Neutrophil (primary cell): ENCODE data around the gene CCDC136.

Experiments used
- H3K27ac ChIP-seq: fragments of 200-600 bp; sonication (generic); 2 replicates; pipeline ENCODE4 v1.5.1; 2016; ENCODE audit warnings: mild to moderate bottlenecking, moderate library complexity
- H3K27me3 ChIP-seq: fragments of 200-600 bp; sonication (generic); 2 replicates; pipeline ENCODE4 v1.6.0; 2016; ENCODE audit warnings: mild to moderate bottlenecking
- H3K36me3 ChIP-seq: fragments of 200-600 bp; sonication (generic); 2 replicates; pipeline ENCODE4 v1.5.1; 2017
- H3K4me1 ChIP-seq, 2 experiments: fragments of 200-600 bp in 1 of 2; sonication (generic) in 1 of 2; 1 replicate in 1 of 2; 2 replicates in 1 of 2; pipeline versions ENCODE4 v1.5.1 to v1.6.1; 2013 to 2016; ENCODE audit warnings: low read depth in 1 of 2, low read length in 1 of 2, mild to moderate bottlenecking in 1 of 2, moderate library complexity in 1 of 2; ENCODE audit not compliant: control insufficient read depth in 1 of 2, insufficient read depth in 1 of 2
- H3K4me3 ChIP-seq, 2 experiments: fragments of 200-600 bp in 1 of 2; sonication (generic) in 1 of 2; 1 replicate in 1 of 2; 2 replicates in 1 of 2; pipeline ENCODE4 v1.5.1; 2013 to 2016; ENCODE audit warnings: low read depth in 1 of 2, low read length in 1 of 2, mild to moderate bottlenecking in 1 of 2, moderate library complexity in 1 of 2
- H3K9me3 ChIP-seq: fragments of 200-600 bp; sonication (generic); 2 replicates; pipeline ENCODE4 v1.5.1; 2016
- CTCF ChIP-seq: fragments of 200-600 bp; sonication (generic); IDR thresholded peaks from 2 replicates; pipeline ENCODE4 v1.5.1; 2016; ENCODE audit warnings: antibody characterized with exemption

Gene CCDC136

GRCh38 chr7:128758553-128758952 lies 33.2 kb upstream of the CCDC136 start:
- no peaks in the 10 kb centered on the region for H3K4me1 ChIP-seq
- no peaks in the 10 kb centered on the region for H3K9me3 ChIP-seq
- no peak overlapping the region for H3K4me3 ChIP-seq
- no peak overlapping the region for H3K27ac ChIP-seq
- TF ChIP-seq CTCF = no peak
- peaks cover 59% of the 10 kb centered on the region for H3K36me3 ChIP-seq
- no peaks in the 10 kb centered on the region for H3K27me3 ChIP-seq

GRCh38 chr7:128759242-128759641 lies 32.5 kb upstream of the CCDC136 start:
- Histone ChIP-seq H3K4me1 (no peaks in the 10 kb centered on the region), H3K27ac (no peak overlapping the region), H3K36me3 (peaks cover 58% of the 10 kb centered on the region), H3K27me3 (no peaks in the 10 kb centered on the region), H3K9me3 (no peaks in the 10 kb centered on the region), H3K4me3 (no peak overlapping the region)
- no peak for TF ChIP-seq CTCF

GRCh38 chr7:128763541-128763940 lies 28.2 kb upstream of the CCDC136 start:
- H3K4me1 ChIP-seq = no peaks in the 10 kb centered on the region
- no peak for TF ChIP-seq CTCF
- H3K27ac ChIP-seq = no peak overlapping the region
- peaks cover 66% of the 10 kb centered on the region for H3K36me3 ChIP-seq
- H3K9me3 ChIP-seq = no peaks in the 10 kb centered on the region
- H3K27me3 ChIP-seq = no peaks in the 10 kb centered on the region
- H3K4me3 ChIP-seq = no peak overlapping the region

GRCh38 chr7:128767475-128768110 lies 24.2 kb upstream of the CCDC136 start:
- TF ChIP-seq CTCF = no peak
- H3K4me3 ChIP-seq = no peak overlapping the region
- peaks cover 67% of the 10 kb centered on the region for H3K36me3 ChIP-seq
- H3K4me1 ChIP-seq = no peaks in the 10 kb centered on the region
- H3K9me3 ChIP-seq = no peaks in the 10 kb centered on the region
- no peaks in the 10 kb centered on the region for H3K27me3 ChIP-seq
- no peak overlapping the region for H3K27ac ChIP-seq

GRCh38 chr7:128770233-128770632 lies 21.5 kb upstream of the CCDC136 start:
- TF ChIP-seq CTCF = no peak
- no peaks in the 10 kb centered on the region for H3K27me3 ChIP-seq
- H3K9me3 ChIP-seq = no peaks in the 10 kb centered on the region
- H3K4me1 ChIP-seq = no peaks in the 10 kb centered on the region
- H3K4me3 ChIP-seq = no peak overlapping the region
- H3K36me3 ChIP-seq = peaks cover 56% of the 10 kb centered on the region
- no peak overlapping the region for H3K27ac ChIP-seq
